ENCODE results near the gene CDH15. TPM values are rescaled to one million over a fixed set of nuclear protein-coding genes. Genes with fewer than 3 reads are reported as not detected.

The CDH15 gene
- total RNA-seq, 1 experiment from 2014 or later: 3.8 TPM

- DNase-seq (ENCODE audit: low read depth, low spot score) (no peak), ATAC-seq (no peak)
- no TSS peak for BruUV-seq (replicated peaks)
- H3K9ac ChIP-seq (ENCODE audit: low read length): no peak overlapping the region
- H3K27ac ChIP-seq (ENCODE audit: low read depth, low read length): no peak overlapping the region
- H3K9me2 ChIP-seq (ENCODE audit: insufficient read depth): no peaks in the 10 kb centered on the region
- ChIA-PET POLR2A (interaction anchor here (0.7 kb wide), 1 partner anchor 32 kb away, joined by 4 read pairs; no protein-coding TSS in a partner anchor), CTCF (no interaction called here), RAD21 (ENCODE audit: low non-redundant PET in 1 of 2, low total read pairs in 2 of 2, uncharacterized antibody in 2 of 2, unreplicated experiment in 2 of 2) (no interaction called here)
- peaks cover 10% of the 10 kb centered on the region; the same call in 1 of the 2 replicates for H3K79me2 ChIP-seq (ENCODE audit: insufficient read depth, low read length)
- H2AFZ ChIP-seq (ENCODE audit: low read depth, low read length, poor library complexity, severe bottlenecking): no peak overlapping the region
- TF ChIP-seq FOSL1 (IDR thresholded peaks at IDR 0.05; ENCODE audit: low read depth) (no peak), EGR1 (IDR thresholded peaks at IDR 0.05; ENCODE audit: low read depth) (no peak), SIN3A (IDR thresholded peaks at IDR 0.05; ENCODE audit: low read depth) (no peak), EZH2phosphoT487 (IDR thresholded peaks at IDR 0.05; ENCODE audit: borderline replicate concordance) (no peak), ZNF274 (IDR thresholded peaks at IDR 0.05; ENCODE audit: low read depth, low read length) (no peak), EZH2 (IDR thresholded peaks at IDR 0.05) (no peak), YY1 (IDR thresholded peaks at IDR 0.05; ENCODE audit: extremely low read depth, insufficient replicate concordance, low read depth, low read length) (no peak), CBX3 (IDR thresholded peaks at IDR 0.05; ENCODE audit: low read depth) (no peak), CEBPB (IDR thresholded peaks at IDR 0.05; ENCODE audit: low read depth) (no peak)
- TF ChIP-seq, protein P1, sequence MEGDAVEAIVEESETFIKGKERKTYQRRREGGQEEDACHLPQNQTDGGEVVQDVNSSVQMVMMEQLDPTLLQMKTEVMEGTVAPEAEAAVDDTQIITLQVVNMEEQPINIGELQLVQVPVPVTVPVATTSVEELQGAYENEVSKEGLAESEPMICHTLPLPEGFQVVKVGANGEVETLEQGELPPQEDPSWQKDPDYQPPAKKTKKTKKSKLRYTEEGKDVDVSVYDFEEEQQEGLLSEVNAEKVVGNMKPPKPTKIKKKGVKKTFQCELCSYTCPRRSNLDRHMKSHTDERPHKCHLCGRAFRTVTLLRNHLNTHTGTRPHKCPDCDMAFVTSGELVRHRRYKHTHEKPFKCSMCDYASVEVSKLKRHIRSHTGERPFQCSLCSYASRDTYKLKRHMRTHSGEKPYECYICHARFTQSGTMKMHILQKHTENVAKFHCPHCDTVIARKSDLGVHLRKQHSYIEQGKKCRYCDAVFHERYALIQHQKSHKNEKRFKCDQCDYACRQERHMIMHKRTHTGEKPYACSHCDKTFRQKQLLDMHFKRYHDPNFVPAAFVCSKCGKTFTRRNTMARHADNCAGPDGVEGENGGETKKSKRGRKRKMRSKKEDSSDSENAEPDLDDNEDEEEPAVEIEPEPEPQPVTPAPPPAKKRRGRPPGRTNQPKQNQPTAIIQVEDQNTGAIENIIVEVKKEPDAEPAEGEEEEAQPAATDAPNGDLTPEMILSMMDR (IDR thresholded peaks at IDR 0.05 in 2 of 3, conservative IDR thresholded peaks at IDR 0.05 in 1 of 3; ENCODE audit: borderline replicate concordance in 1 of 3, insufficient read depth in 1 of 3, low read depth in 2 of 3, low read length in 2 of 3): no peak
- TF ChIP-seq, protein P2, sequence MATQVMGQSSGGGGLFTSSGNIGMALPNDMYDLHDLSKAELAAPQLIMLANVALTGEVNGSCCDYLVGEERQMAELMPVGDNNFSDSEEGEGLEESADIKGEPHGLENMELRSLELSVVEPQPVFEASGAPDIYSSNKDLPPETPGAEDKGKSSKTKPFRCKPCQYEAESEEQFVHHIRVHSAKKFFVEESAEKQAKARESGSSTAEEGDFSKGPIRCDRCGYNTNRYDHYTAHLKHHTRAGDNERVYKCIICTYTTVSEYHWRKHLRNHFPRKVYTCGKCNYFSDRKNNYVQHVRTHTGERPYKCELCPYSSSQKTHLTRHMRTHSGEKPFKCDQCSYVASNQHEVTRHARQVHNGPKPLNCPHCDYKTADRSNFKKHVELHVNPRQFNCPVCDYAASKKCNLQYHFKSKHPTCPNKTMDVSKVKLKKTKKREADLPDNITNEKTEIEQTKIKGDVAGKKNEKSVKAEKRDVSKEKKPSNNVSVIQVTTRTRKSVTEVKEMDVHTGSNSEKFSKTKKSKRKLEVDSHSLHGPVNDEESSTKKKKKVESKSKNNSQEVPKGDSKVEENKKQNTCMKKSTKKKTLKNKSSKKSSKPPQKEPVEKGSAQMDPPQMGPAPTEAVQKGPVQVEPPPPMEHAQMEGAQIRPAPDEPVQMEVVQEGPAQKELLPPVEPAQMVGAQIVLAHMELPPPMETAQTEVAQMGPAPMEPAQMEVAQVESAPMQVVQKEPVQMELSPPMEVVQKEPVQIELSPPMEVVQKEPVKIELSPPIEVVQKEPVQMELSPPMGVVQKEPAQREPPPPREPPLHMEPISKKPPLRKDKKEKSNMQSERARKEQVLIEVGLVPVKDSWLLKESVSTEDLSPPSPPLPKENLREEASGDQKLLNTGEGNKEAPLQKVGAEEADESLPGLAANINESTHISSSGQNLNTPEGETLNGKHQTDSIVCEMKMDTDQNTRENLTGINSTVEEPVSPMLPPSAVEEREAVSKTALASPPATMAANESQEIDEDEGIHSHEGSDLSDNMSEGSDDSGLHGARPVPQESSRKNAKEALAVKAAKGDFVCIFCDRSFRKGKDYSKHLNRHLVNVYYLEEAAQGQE (IDR thresholded peaks at IDR 0.05; ENCODE audit: low read depth): no peak
- no peaks in the 10 kb centered on the region for H4K20me1 ChIP-seq (ENCODE audit: insufficient read depth)
- peaks cover 0 to 18% of the 10 kb centered on the region in 2 experiments; a peak in 1 of 4 replicates for H3K9me3 ChIP-seq (ENCODE audit: control insufficient read depth in 1 of 2, insufficient read depth in 1 of 2, low read depth in 1 of 2, low read length in 2 of 2)
- no peak overlapping the region for H3K4me3 ChIP-seq (replicated peaks in 1 of 2; ENCODE audit: low read depth in 1 of 2, low read length in 2 of 2)
- H3K36me3 ChIP-seq (ENCODE audit: control insufficient read depth in 1 of 2, insufficient read depth in 2 of 2, low read length in 2 of 2): peaks cover 32 to 48% of the 10 kb centered on the region in 2 experiments
- intact Hi-C loops (cut with micrococcal nuclease): no loop called here
- H3K4me1 ChIP-seq (ENCODE audit: control insufficient read depth in 1 of 2, insufficient read depth in 2 of 2, low read length in 2 of 2): no peaks in the 10 kb centered on the region
- no peaks in the 10 kb centered on the region for H3K27me3 ChIP-seq (ENCODE audit: insufficient read depth, low read length)
- no peak overlapping the region for H3K4me2 ChIP-seq (ENCODE audit: low read length)
These were observed 53.1 kb downstream of the CDH15 start for GRCh38 chr16:89224665-89225064.

Measured in HCT116 (cell line).